Activated CD4-positive, alpha-beta T cell treated with anti-CD3 and anti-CD28 coated beads for 48 hours (primary cell): Measurements from ENCODE around the gene LHX6.

Experiments used
- DNase-seq: peaks from one replicate; pipeline ENCODE4 v3.0.0-alpha.2; 2020

LHX6 gene

GRCh38 chr9:122234022-122234748 lies 5.4 kb upstream of the LHX6 start:
- DNase-seq = no peak

- DNase-seq = no peak
These were observed 4.1 kb upstream of the LHX6 start for GRCh38 chr9:122232796-122233306.

- no peak for DNase-seq
These were observed 704 bp upstream of the LHX6 start for GRCh38 chr9:122229485-122229837.

- DNase-seq = no peak
These were observed 578 bp downstream of the LHX6 start for GRCh38 chr9:122228191-122228567.

- DNase-seq = no peak
These were observed 1.2 kb downstream of the LHX6 start for GRCh38 chr9:122227575-122227900.

GRCh38 chr9:122226758-122227574 lies 1.8 kb downstream of the LHX6 start:
- no peak for DNase-seq

GRCh38 chr9:122226142-122226757 lies 2.5 kb downstream of the LHX6 start:
- no peak for DNase-seq

- no peak for DNase-seq
These were observed 3.2 kb downstream of the LHX6 start for GRCh38 chr9:122225312-122226141.

- DNase-seq = no peak
These were observed 5.3 kb downstream of the LHX6 start for GRCh38 chr9:122223435-122223834.

- no peak for DNase-seq
These were observed 6.0 kb downstream of the LHX6 start for GRCh38 chr9:122222791-122223190.

- no peak for DNase-seq
These were observed 7.5 kb downstream of the LHX6 start for GRCh38 chr9:122221183-122221811.

- no peak for DNase-seq
These were observed 8.0 kb downstream of the LHX6 start for GRCh38 chr9:122220673-122221182.

- DNase-seq = no peak
These were observed 8.7 kb downstream of the LHX6 start for GRCh38 chr9:122219856-122220672.

- DNase-seq = peak; percentile 23
These were observed 9.6 kb downstream of the LHX6 start for GRCh38 chr9:122218935-122219855.

GRCh38 chr9:122218071-122218934 lies 10.5 kb downstream of the LHX6 start:
- no peak for DNase-seq

GRCh38 chr9:122217640-122218039 lies 11.1 kb downstream of the LHX6 start:
- no peak for DNase-seq

GRCh38 chr9:122216798-122217418 lies 11.8 kb downstream of the LHX6 start:
- no peak for DNase-seq

GRCh38 chr9:122216138-122216797 lies 12.5 kb downstream of the LHX6 start:
- DNase-seq = no peak
